Measurements from ENCODE around the gene PLEKHA7.

DNA sequence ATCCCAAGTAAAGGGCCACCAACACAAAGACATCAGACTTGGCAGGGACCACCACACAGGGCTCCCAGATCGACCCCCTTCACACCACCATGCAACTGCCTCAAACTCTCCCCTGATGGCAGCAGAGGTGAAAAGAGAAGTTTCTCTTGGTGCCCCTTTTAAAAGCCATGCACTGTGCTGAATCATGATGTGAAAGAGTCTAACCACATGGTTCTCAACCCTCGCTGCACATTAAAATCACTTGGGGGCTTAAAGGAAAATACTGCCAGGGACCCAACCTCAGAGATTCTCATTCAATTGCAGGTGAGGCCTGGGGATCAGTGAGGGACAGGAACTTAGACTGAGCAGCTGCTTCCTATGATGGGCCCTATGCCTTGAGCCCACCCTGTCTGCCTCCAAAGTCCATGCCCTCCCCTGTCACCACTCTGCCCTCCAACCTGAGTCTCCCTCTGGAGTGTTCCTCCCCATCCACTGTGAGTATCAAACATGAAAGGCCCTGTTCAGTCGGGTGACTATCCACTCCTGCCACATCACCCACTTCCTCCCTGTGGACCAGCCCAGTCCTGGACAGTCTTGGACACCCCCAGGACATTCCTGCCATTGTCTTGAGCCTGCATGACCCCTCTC, 40.8 kb downstream of the PLEKHA7 start:
- TF ChIP-seq, protein P1, sequence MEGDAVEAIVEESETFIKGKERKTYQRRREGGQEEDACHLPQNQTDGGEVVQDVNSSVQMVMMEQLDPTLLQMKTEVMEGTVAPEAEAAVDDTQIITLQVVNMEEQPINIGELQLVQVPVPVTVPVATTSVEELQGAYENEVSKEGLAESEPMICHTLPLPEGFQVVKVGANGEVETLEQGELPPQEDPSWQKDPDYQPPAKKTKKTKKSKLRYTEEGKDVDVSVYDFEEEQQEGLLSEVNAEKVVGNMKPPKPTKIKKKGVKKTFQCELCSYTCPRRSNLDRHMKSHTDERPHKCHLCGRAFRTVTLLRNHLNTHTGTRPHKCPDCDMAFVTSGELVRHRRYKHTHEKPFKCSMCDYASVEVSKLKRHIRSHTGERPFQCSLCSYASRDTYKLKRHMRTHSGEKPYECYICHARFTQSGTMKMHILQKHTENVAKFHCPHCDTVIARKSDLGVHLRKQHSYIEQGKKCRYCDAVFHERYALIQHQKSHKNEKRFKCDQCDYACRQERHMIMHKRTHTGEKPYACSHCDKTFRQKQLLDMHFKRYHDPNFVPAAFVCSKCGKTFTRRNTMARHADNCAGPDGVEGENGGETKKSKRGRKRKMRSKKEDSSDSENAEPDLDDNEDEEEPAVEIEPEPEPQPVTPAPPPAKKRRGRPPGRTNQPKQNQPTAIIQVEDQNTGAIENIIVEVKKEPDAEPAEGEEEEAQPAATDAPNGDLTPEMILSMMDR (IDR thresholded peaks at IDR 0.05) = no peak
- no peak for TF ChIP-seq POLR2A (IDR thresholded peaks at IDR 0.05)

All from upper lobe of left lung (tissue), 4 donors.